ENCODE data around the gene TCEA2.

TCEA2 gene

GRCh38 chr20:64062596-64063388 is at the start of gene TCEA2:
Gene TCEA2, plus strand, starts transcription at chr20:64063198. Its CDS starts 115 bp downstream, at chr20:64063313.
- TF ChIP-seq CTCF (IDR thresholded peaks at IDR 0.05; ENCODE audit: low read depth, low read length, missing control alignments), result no peak
- peak within 1 kb of the TSS; percentile 71 for H3K4me3 ChIP-seq (ENCODE audit: low read depth, low read length)
- peak; percentile 78 for DNase-seq (ENCODE audit: low read depth)

GRCh38 chr20:64015635-64016034 is 47.4 kb upstream of the TCEA2 start:
- no peak for TF ChIP-seq CTCF (IDR thresholded peaks at IDR 0.05; ENCODE audit: low read depth, low read length, missing control alignments)
- no peak overlapping the region for H3K4me3 ChIP-seq (ENCODE audit: low read depth, low read length)
- DNase-seq (ENCODE audit: low read depth), result no peak

- no peak for TF ChIP-seq CTCF (IDR thresholded peaks at IDR 0.05; ENCODE audit: low read depth, low read length, missing control alignments)
- no peak for DNase-seq (ENCODE audit: low read depth)
- H3K4me3 ChIP-seq (ENCODE audit: low read depth, low read length), result no peak overlapping the region
Measured at GRCh38 chr20:64021124-64021975, 41.6 kb upstream of the TCEA2 start.

- H3K4me3 ChIP-seq (ENCODE audit: low read depth, low read length), result no peak overlapping the region
- DNase-seq (ENCODE audit: low read depth), result no peak
- no peak for TF ChIP-seq CTCF (IDR thresholded peaks at IDR 0.05; ENCODE audit: low read depth, low read length, missing control alignments)
Measured at GRCh38 chr20:64022671-64023360, 40.2 kb upstream of the TCEA2 start.

- DNase-seq (ENCODE audit: low read depth), result no peak
- H3K4me3 ChIP-seq (ENCODE audit: low read depth, low read length), result no peak overlapping the region
- TF ChIP-seq CTCF (IDR thresholded peaks at IDR 0.05; ENCODE audit: low read depth, low read length, missing control alignments), result no peak
Measured at GRCh38 chr20:64023361-64024140, 39.4 kb upstream of the TCEA2 start.

All from GM12864 (cell line).